ENCODE measurements around the gene SMYD3.

GRCh38 chr1:245860657-245861544 lies 646.2 kb downstream of the SMYD3 start:
- TF ChIP-seq POLR2AphosphoS5 (IDR thresholded peaks at IDR 0.05; ENCODE audit: low read depth, low read length) (no peak), REST (IDR thresholded peaks at IDR 0.05; ENCODE audit: insufficient read depth in 1 of 2, low read depth in 2 of 2, low read length in 2 of 2) (no peak), TAF1 (IDR thresholded peaks at IDR 0.05; ENCODE audit: borderline replicate concordance, insufficient read depth, low read length) (no peak), FOXP2 (optimal IDR thresholded peaks at IDR 0.05; ENCODE audit: borderline replicate concordance, extremely low read depth, extremely low read length, insufficient read depth) (no peak)
